H9 (cell line): ENCODE measurements around the gene KIF1A. TPM values are rescaled to one million over a fixed set of nuclear protein-coding genes. Genes with fewer than 3 reads are reported as not detected.

Experiments
- DNase-seq: peaks from one replicate; pipeline ENCODE4 v3.0.0-alpha.2; 2017
- H2AFZ ChIP-seq: one replicate; pipeline ENCODE4 v1.6.1; 2013; ENCODE audit warnings: mild to moderate bottlenecking, low read length, control low read depth, moderate library complexity
- H2AK5ac ChIP-seq: 2 replicates; pipeline ENCODE4 v1.6.1; 2013; ENCODE audit warnings: low read length, control low read depth, mixed read lengths; ENCODE audit not compliant: insufficient read length
- H2BK120ac ChIP-seq: one replicate; pipeline ENCODE4 v1.6.1; 2013; ENCODE audit warnings: low read depth, mild to moderate bottlenecking, low read length, control low read depth, inconsistent platforms; ENCODE audit not compliant: poor library complexity, severe bottlenecking
- H2BK12ac ChIP-seq: 2 replicates; pipeline ENCODE4 v1.6.1; 2013; ENCODE audit warnings: low read length, control low read depth, mixed read lengths, low read depth; ENCODE audit not compliant: insufficient read length
- H2BK15ac ChIP-seq: 2 replicates; pipeline ENCODE4 v1.6.1; 2013; ENCODE audit warnings: low read depth, low read length, control low read depth
- H2BK20ac ChIP-seq: one replicate; pipeline ENCODE4 v1.6.1; 2013; ENCODE audit warnings: low read depth, mild to moderate bottlenecking, low read length, control low read depth, inconsistent platforms; ENCODE audit not compliant: poor library complexity, severe bottlenecking
- H2BK5ac ChIP-seq: 2 replicates; pipeline ENCODE4 v1.6.1; 2013; ENCODE audit warnings: low read length, control low read depth, mixed read lengths; ENCODE audit not compliant: insufficient read length
- H3K14ac ChIP-seq: 2 replicates; pipeline ENCODE4 v1.6.1; 2013; ENCODE audit warnings: low read length, control low read depth; ENCODE audit not compliant: insufficient read depth
- H3K18ac ChIP-seq: 2 replicates; pipeline ENCODE4 v1.6.1; 2013; ENCODE audit warnings: low read depth, mild to moderate bottlenecking, mixed read lengths, low read length, control low read depth; ENCODE audit not compliant: insufficient read length
- H3K23ac ChIP-seq: 2 replicates; pipeline ENCODE4 v1.6.1; 2013; ENCODE audit warnings: low read length, control low read depth, mixed read lengths, low read depth; ENCODE audit not compliant: insufficient read length
- H3K23me2 ChIP-seq: 2 replicates; pipeline ENCODE4 v1.6.1; 2013; ENCODE audit warnings: low read depth, mild to moderate bottlenecking, mixed read lengths, low read length, control low read depth; ENCODE audit not compliant: insufficient read length, poor library complexity, severe bottlenecking
- H3K27ac ChIP-seq: 2 replicates; pipeline ENCODE4 v1.5.1; 2013; ENCODE audit warnings: low read length, control low read depth, mixed read lengths, low read depth; ENCODE audit not compliant: insufficient read length
- H3K27me3 ChIP-seq: 2 replicates; pipeline ENCODE4 v1.6.1; 2013; ENCODE audit warnings: low read length, control low read depth, inconsistent platforms; ENCODE audit not compliant: insufficient read depth
- H3K4ac ChIP-seq: 2 replicates; pipeline ENCODE4 v1.6.1; 2013; ENCODE audit warnings: low read depth, mild to moderate bottlenecking, control low read depth, inconsistent platforms, low read length, moderate library complexity
- H3K4me1 ChIP-seq: 2 replicates; pipeline ENCODE4 v1.6.1; 2013; ENCODE audit warnings: low read length, control low read depth, inconsistent platforms; ENCODE audit not compliant: insufficient read depth
- H3K4me2 ChIP-seq: 2 replicates; pipeline ENCODE4 v1.6.1; 2013; ENCODE audit warnings: low read length, control low read depth, mixed read lengths; ENCODE audit not compliant: insufficient read length, insufficient read depth
- H3K56ac ChIP-seq: 2 replicates; pipeline ENCODE4 v1.6.1; 2013; ENCODE audit warnings: low read depth, mild to moderate bottlenecking, mixed read lengths, low read length, control low read depth; ENCODE audit not compliant: insufficient read length
- H3K79me1 ChIP-seq: 2 replicates; pipeline ENCODE4 v1.6.1; 2013; ENCODE audit warnings: low read depth, mild to moderate bottlenecking, moderate library complexity, low read length, control low read depth, inconsistent platforms; ENCODE audit not compliant: insufficient read depth, poor library complexity, severe bottlenecking
- H3K79me2 ChIP-seq: 2 replicates; pipeline ENCODE4 v1.6.1; 2013; ENCODE audit warnings: low read length, control low read depth, inconsistent platforms; ENCODE audit not compliant: insufficient read depth
- H3K9ac ChIP-seq: 2 replicates; pipeline ENCODE4 v1.6.1; 2013; ENCODE audit warnings: low read length, control low read depth, mixed read lengths; ENCODE audit not compliant: insufficient read length; ENCODE audit errors: extremely low read depth
- H3K9me3 ChIP-seq: one replicate; pipeline ENCODE4 v1.6.1; 2013; ENCODE audit warnings: low read depth, low read length, inconsistent platforms; ENCODE audit not compliant: control insufficient read depth
- H3T11ph ChIP-seq: one replicate; pipeline ENCODE4 v1.6.1; 2013; ENCODE audit warnings: mild to moderate bottlenecking, low read length, control low read depth, inconsistent platforms
- H4K20me1 ChIP-seq: one replicate; pipeline ENCODE4 v1.6.1; 2013; ENCODE audit not compliant: control insufficient read depth, insufficient read length, insufficient read depth
- H4K5ac ChIP-seq: 2 replicates; pipeline ENCODE4 v1.6.1; 2013; ENCODE audit warnings: low read depth, mild to moderate bottlenecking, mixed read lengths, low read length, control low read depth; ENCODE audit not compliant: insufficient read length
- H4K8ac ChIP-seq: replicated peaks from 2 replicates; pipeline ENCODE4 v1.6.1; 2013; ENCODE audit warnings: low read length, control low read depth, mixed read lengths, low read depth; ENCODE audit not compliant: insufficient read length
- H4K91ac ChIP-seq: 2 replicates; pipeline ENCODE4 v1.6.1; 2013; ENCODE audit warnings: low read depth, mild to moderate bottlenecking, moderate library complexity, mixed read lengths, low read length, control low read depth; ENCODE audit not compliant: insufficient read length
- H3K27ac Mint-ChIP-seq, 3 experiments: 2 replicates in 2 of 3; 3 replicates in 1 of 3; pipeline ENCODE4 v1.8.0; 2020 to 2021; ENCODE audit warnings: mixed read lengths in 3 of 3, mild to moderate bottlenecking in 1 of 3, moderate library complexity in 1 of 3
- H3K27me3 Mint-ChIP-seq: 2 replicates; pipeline ENCODE4 v1.8.0; 2021; ENCODE audit warnings: low read depth, mild to moderate bottlenecking, moderate library complexity, mixed read lengths
- H3K36me3 Mint-ChIP-seq, 3 experiments: 2 replicates in 2 of 3; 3 replicates in 1 of 3; pipeline ENCODE4 v1.8.0; 2020 to 2021; ENCODE audit warnings: low read depth in 3 of 3, mixed read lengths in 3 of 3; ENCODE audit not compliant: insufficient read depth in 1 of 3
- H3K4me1 Mint-ChIP-seq, 2 experiments: 2 replicates each; pipeline ENCODE4 v1.8.0; 2020; ENCODE audit warnings: mixed read lengths in 2 of 2
- H3K4me3 Mint-ChIP-seq, 2 experiments: 2 replicates in 1 of 2; 3 replicates in 1 of 2; pipeline ENCODE4 v1.8.0; 2020 to 2021; ENCODE audit warnings: mild to moderate bottlenecking in 2 of 2, mixed read lengths in 2 of 2, moderate library complexity in 1 of 2
- H3K9me3 Mint-ChIP-seq, 2 experiments: 2 replicates in 1 of 2; 3 replicates in 1 of 2; pipeline ENCODE4 v1.8.0; 2020; ENCODE audit warnings: mild to moderate bottlenecking in 2 of 2, mixed read lengths in 2 of 2, moderate library complexity in 1 of 2
- WGBS: extraction: QIAGEN DNeasy Blood & Tissue Kit; methylation state at CpG from one replicate; pipeline ENCODE4 v1.1.7; 2013; ENCODE audit warnings: missing lambda C conversion rate, low lambda C conversion rate, mixed read lengths; ENCODE audit not compliant: insufficient read length; ENCODE audit errors: extremely low coverage; 5-methylcytosine and 5-hydroxymethylcytosine counted together
- total RNA-seq: library from RNA; stranded (reverse); gene quantifications from 2 replicates; pipeline ENCODE4 v1.2.1, GENCODE V29; 2021
- TF ChIP-seq, protein P1 (sequence below): fragments of 200-600 bp; sonication (generic); conservative IDR thresholded peaks from 3 replicates; pipeline ENCODE4 v1.8.0; 2021; ENCODE audit warnings: antibody characterized with exemption, mild to moderate bottlenecking

Gene KIF1A
- total RNA-seq, 1 experiment from 2014 or later = 204 TPM

DNA sequence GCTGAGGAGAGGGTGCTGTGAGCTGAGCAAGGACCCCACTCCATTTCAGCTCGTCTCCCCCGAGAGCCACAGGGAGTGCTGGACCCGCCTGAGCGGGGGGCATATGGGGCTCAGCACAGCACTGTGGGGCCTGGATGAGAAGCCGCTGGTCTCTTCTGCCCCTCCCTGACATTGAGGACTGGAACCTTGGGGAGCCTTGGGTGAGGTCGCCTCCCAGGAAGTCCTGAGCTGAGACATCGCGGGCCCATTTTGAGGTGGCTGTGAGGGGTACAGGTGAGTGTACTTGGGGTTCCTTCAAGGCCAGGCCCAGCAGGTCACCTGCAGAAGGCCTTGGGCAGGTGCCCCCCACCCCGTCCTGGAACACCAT, 131.5 kb downstream of the KIF1A start:
- no peak overlapping the region for H3K4me3 Mint-ChIP-seq
- Histone ChIP-seq H2BK120ac (no peak overlapping the region), H3K27ac (no peak overlapping the region), H4K5ac (no peak overlapping the region), H2AK5ac (no peak overlapping the region), H3K23ac (no peak overlapping the region), H3K79me2 (no peaks in the 10 kb centered on the region), H3K27me3 (no peaks in the 10 kb centered on the region), H4K8ac (no peak overlapping the region), H3K4ac (no peak overlapping the region), H4K91ac (no peak overlapping the region), H3T11ph (no peak overlapping the region), H4K20me1 (no peaks in the 10 kb centered on the region), H3K14ac (no peak overlapping the region; the same call in 1 of the 2 replicates), H3K4me1 (no peaks in the 10 kb centered on the region), H3K79me1 (no peaks in the 10 kb centered on the region), H2AFZ (no peak overlapping the region), H2BK12ac (no peak overlapping the region), H3K56ac (no peak overlapping the region), H2BK15ac (no peak overlapping the region), H2BK5ac (no peak overlapping the region), H3K4me2 (no peak overlapping the region), H3K23me2 (no peaks in the 10 kb centered on the region), H2BK20ac (no peak overlapping the region), H3K9me3 (no peaks in the 10 kb centered on the region), H3K9ac (no peak overlapping the region), H3K18ac (no peak overlapping the region)
- H3K36me3 Mint-ChIP-seq = no peaks in the 10 kb centered on the region
- TF ChIP-seq, protein P1, sequence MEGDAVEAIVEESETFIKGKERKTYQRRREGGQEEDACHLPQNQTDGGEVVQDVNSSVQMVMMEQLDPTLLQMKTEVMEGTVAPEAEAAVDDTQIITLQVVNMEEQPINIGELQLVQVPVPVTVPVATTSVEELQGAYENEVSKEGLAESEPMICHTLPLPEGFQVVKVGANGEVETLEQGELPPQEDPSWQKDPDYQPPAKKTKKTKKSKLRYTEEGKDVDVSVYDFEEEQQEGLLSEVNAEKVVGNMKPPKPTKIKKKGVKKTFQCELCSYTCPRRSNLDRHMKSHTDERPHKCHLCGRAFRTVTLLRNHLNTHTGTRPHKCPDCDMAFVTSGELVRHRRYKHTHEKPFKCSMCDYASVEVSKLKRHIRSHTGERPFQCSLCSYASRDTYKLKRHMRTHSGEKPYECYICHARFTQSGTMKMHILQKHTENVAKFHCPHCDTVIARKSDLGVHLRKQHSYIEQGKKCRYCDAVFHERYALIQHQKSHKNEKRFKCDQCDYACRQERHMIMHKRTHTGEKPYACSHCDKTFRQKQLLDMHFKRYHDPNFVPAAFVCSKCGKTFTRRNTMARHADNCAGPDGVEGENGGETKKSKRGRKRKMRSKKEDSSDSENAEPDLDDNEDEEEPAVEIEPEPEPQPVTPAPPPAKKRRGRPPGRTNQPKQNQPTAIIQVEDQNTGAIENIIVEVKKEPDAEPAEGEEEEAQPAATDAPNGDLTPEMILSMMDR = no peak
- H3K27ac Mint-ChIP-seq = no peak overlapping the region
- no peaks in the 10 kb centered on the region for H3K9me3 Mint-ChIP-seq
- no CpG with 5 or more reads among the region's 9 CpGs for WGBS
- H3K4me1 Mint-ChIP-seq = peaks cover 0 to 7% of the 10 kb centered on the region in 2 experiments; a peak in 3 of 4 replicates
- DNase-seq = no peak
- H3K27me3 Mint-ChIP-seq = no peaks in the 10 kb centered on the region; the same call in 1 of the 2 replicates
